Activated CD4-positive, alpha-beta T cell treated with anti-CD3 and anti-CD28 coated beads, Interleukin-2, amount 50 U/mL, for 1 hour (primary cell): ENCODE results near the gene GCDH.
"Not testable (repeated sequence)": the region's sequence is repeated elsewhere in the genome, so short reads cannot be mapped to it uniquely, and the experiment has no call there.

Experiments used
- DNase-seq: peaks from one replicate; pipeline ENCODE4 v3.0.0-alpha.2; 2020

GCDH gene

GRCh38 chr19:12872941-12873890 is 17.7 kb upstream of the GCDH start:
- peak; percentile 52 for DNase-seq

- no peak for DNase-seq
These were observed 16.8 kb upstream of the GCDH start for GRCh38 chr19:12873891-12874745.

- no peak for DNase-seq
These were observed 15.9 kb upstream of the GCDH start for GRCh38 chr19:12875086-12875485.

DNA sequence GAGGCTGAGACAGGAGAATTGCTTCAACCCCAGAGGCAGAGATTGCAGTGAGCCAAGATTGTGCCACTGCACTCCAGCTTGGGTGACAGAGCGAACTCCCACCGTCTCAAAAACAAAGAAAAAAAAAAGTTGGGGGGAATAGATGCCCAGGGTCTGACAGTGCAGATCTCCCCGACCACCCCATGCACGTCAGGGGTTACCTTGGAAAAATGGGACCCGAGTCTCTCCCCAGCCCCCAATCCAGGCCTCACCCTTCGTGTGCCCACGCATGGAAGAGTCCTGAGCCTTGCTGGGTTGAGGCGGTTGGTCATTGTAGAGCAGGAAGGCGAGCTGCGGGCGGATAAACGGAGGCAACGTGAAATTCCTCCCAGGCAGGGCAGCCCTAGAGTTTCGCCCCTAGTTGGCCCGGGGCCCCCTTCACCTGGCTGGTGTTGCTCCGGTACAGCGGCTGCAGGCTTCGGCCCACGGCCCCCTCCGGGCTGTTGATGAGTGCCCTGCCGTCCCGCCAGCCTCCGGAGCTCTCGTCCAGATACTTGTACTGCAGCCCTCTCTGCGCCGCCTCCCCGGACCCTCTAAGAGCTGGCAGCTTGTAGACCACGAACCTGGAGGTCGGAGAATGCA is 10.3 kb upstream of the GCDH start:
- DNase-seq: no peak

- DNase-seq: peak; percentile 88
These were observed 9.7 kb upstream of the GCDH start, which contains the start of gene DNASE2 for GRCh38 chr19:12881172-12881808. Gene DNASE2 (minus strand): TSS chr19:12881449. CDS start chr19:12881375, 74 bp downstream.

GRCh38 chr19:12882589-12882988 is 8.4 kb upstream of the GCDH start:
- DNase-seq: no peak

DNA sequence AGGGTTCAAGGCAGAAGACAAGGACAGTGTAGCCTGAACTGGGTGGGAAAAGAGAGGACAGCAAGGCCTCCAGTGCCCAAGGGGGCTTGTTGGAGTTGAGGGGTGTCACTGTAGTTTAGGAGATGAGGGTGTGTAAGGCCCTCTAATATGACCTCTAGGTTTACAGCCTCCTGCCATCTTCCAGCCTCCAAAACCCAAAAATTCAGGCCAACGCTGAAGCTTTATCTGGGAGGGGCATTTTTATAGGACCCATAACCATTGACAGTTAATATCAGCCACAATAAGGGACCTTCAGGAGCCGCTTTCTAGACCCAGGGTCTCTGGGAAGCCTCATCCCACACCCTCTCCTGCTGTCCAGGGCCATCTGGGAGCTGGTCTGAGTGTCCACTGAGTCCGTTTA is 6.8 kb upstream of the GCDH start:
- DNase-seq: no peak

GRCh38 chr19:12884627-12884925 is 6.4 kb upstream of the GCDH start:
- DNase-seq: no peak

DNA sequence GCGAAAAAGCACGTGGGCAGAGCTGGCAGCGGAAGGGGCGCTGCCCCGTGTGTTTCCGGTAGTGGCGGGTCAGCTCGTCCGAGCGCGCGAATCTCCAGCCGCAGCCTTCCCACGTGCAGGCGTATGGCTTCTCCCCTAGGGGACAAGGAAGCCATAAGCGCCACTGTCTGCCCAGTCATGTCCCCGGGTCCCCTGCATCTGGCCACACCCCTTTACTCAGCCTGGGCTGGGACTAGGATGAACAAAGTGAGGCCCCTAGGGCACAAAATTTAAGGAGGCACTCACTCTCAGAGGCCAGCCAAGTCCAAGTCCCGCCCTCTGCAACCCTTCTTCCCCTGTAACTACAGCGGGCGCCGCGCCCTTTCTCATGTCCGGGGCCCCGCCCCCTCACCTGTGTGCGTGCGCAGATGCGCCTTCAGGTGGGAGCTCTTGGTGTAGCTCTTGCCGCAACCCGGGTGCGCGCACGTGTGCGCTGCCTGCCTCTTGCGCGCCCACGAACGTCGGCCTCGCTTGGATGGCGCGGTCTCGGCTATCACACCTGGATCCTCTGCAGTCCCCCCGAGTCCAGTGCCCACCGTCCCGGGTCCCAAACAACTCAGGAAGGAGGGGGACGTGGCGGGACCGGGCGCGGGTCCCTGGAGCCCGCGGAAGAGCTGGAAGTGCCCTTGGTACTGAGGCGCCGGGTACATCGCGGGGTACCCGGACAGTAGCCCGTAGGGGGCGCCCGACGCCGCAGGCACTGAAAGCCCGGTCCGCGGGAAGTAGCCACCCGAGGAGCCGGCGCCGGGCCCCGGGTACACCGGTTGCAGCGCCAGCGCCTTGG is 5.8 kb upstream of the GCDH start:
- DNase-seq: peak; percentile 86

DNA sequence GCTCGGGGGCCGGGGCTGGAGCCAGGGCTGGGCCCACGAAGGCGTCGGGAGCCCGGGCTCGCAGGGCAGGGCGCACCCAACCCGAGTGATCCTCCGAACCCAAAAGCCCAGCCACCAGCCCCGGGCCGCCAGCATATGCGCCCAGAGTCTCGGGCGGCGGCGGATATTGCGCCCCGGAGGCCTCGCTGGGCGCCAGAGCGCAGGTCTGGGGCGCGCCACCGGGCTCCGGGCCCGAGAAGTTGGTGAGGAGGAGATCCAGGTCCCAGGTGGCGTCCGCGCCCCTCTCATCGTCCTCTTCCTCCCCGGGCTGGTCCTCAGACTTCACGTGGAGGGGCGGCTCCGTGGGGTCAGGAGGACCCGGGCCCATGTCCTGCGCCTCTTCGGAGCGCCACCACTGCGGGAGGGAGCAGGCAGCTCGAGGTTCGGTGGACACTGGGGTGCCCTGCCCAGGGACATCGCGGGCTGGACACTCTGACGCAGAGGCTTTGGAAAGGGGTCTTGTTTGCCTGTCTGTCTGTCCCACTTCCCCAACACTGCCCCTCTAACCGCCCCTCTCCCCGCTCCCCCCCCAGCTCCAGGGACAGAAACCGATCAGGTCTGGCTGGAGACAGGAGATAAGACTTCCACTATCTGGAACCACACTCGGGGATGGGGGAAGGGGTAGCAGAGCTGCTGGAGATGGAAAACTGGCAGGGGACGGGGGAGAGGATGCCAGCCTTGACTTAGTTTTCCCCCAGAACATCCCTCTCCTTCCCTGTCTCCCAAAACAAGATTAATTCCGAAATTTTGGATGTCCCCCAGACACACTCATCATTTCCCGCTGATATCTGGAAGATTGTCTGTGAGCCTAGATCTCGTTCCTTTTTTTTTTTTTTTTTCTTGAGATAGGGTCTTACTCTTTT is 5.0 kb upstream of the GCDH start:
- DNase-seq: no peak

- no peak for DNase-seq
These were observed 4.3 kb upstream of the GCDH start for GRCh38 chr19:12886651-12886968.

GRCh38 chr19:12886969-12887747 is 3.8 kb upstream of the GCDH start, which contains the start of gene KLF1:
Gene KLF1 (minus strand): TSS chr19:12887201. CDS start chr19:12887140, 61 bp downstream.
- no peak for DNase-seq

GRCh38 chr19:12888006-12888603 is 2.9 kb upstream of the GCDH start:
- DNase-seq: no peak

- not testable (repeated sequence) for DNase-seq
These were observed 617 bp upstream of the GCDH start for GRCh38 chr19:12890299-12890786.

DNA sequence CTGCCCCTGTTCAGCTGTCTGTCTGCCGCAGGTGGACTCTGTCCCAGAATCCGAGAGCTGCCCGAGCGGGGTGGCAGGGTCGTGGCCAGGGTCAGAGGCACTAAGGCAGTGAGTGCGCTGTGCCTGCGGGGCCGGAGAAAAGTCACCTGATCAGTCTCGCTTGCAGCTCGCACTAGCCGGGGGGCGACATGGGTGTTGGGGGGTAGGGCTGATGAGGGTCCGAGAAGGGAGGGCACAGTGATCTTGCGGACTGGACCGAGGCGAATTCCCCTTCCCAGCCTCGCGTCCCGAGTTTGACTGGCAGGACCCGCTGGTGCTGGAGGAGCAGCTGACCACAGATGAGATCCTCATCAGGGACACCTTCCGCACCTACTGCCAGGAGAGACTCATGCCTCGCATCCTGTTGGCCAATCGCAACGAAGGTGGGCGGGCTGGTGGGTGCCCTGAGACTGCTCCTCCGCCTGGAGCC is 627 bp downstream of the GCDH start:
- no peak for DNase-seq

GRCh38 chr19:12893582-12893981 is 2.6 kb downstream of the GCDH start:
- DNase-seq: no peak

DNA sequence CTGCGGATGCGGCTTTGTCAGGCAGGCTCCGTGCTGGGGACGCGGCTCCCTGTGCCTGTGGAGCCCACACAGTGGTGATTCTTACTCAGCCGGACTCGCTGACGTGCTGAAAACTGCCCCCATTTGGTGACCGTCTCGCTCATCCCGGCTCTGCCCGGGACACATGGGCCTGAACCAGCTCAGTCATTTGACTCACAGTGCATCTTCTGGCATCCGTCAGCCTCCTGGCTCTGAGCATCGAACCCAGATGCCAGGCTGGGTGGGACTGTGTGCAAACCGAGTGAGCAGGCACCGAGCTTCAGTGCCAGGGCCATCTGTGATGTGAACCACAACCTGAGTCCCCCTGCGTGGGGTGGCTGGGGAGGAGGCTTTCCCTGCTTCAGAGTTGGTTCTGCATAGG is 5.5 kb downstream of the GCDH start:
- DNase-seq: no peak

DNA sequence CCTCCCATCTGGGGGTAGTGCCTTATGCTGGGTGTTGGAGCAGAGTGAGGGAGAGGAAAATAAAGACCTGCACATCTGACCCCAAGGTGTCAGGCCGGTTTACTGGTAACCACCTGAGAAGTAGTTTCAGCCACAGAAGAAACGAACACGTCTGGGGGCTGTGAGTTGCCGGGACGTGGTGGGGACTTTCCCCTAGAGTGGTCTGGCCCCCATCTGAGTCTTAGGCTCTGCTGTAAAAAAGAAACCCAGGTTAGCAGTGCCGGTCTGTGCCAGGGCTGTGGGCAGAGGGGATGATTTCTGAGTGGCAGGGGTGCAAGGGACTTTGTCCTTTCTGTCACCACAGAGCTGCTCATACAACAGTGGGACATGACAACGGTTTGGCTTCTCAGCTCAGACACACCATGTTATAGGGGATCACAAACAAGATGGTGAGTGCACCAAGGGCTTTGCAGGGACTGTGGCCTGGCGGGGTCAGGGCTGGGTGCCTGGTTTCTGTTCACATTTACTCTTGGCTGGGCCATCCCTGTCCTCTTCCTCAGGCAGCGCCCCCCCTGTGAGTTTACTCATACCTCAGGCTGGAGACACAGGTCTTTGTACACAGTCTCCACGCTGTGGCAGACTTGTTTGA is 9.0 kb downstream of the GCDH start:
- DNase-seq: no peak

- no peak for DNase-seq
These were observed 16.2 kb downstream of the GCDH start for GRCh38 chr19:12907166-12907565.
